ENCODE measurements around the gene CLEC4M.
A peak's percentile ranks its signal among the peaks of the same experiment; 100 is the strongest.
"Not testable (repeated sequence)": the region's sequence is repeated elsewhere in the genome, so short reads cannot be mapped to it uniquely, and the experiment has no call there.

The CLEC4M gene

GRCh38 chr19:7792281-7792680 lies 29.2 kb downstream of the CLEC4M start:
- DNase-seq (ENCODE audit: low spot score) = no peak
- Histone ChIP-seq H3K27ac (no peak overlapping the region), H3K4me3 (no peak overlapping the region)
- no peak for TF ChIP-seq CTCF (IDR thresholded peaks at IDR 0.05)

GRCh38 chr19:7792701-7793100 lies 29.7 kb downstream of the CLEC4M start:
- DNase-seq (ENCODE audit: low spot score); H3K27ac ChIP-seq; H3K4me3 ChIP-seq: not testable (repeated sequence)

GRCh38 chr19:7793493-7793892 lies 30.4 kb downstream of the CLEC4M start:
- Histone ChIP-seq H3K27ac (no peak overlapping the region), H3K4me3 (no peak overlapping the region)
- DNase-seq (ENCODE audit: low spot score) = no peak
- no peak for TF ChIP-seq CTCF (IDR thresholded peaks at IDR 0.05)

DNA sequence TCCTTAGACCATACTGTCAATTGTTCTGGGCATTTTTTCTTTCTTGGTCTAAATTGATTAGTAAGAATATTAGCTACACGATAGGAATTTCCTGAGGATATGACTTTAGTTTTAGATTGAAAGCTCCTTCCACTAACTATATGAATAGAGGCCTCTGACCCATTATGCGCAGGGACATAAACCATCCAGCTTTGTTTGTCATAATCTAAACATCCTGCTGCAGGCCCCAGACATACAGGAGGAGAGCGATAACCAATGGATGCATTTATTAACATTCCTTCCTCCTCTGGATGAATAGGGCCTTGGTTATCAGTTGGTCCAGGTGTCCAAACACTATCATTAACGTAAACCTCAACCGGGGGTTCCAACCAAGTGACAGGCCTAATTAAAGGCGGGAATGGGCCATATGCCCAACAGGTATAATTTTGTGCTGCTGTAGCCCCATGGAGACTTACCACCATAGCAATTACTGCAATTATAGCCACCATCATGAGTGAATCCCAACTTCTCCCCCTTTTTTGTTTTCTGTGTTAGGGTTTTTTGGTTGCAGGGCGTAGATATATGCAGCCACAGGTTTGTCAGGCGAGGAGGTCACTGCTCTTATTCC lies 32.6 kb downstream of the CLEC4M start:
- no peak overlapping the region for H3K4me3 ChIP-seq
- DNase-seq (ENCODE audit: low spot score) = no peak
- H3K27ac ChIP-seq = no peak overlapping the region
- no peak for TF ChIP-seq CTCF (IDR thresholded peaks at IDR 0.05)

DNA sequence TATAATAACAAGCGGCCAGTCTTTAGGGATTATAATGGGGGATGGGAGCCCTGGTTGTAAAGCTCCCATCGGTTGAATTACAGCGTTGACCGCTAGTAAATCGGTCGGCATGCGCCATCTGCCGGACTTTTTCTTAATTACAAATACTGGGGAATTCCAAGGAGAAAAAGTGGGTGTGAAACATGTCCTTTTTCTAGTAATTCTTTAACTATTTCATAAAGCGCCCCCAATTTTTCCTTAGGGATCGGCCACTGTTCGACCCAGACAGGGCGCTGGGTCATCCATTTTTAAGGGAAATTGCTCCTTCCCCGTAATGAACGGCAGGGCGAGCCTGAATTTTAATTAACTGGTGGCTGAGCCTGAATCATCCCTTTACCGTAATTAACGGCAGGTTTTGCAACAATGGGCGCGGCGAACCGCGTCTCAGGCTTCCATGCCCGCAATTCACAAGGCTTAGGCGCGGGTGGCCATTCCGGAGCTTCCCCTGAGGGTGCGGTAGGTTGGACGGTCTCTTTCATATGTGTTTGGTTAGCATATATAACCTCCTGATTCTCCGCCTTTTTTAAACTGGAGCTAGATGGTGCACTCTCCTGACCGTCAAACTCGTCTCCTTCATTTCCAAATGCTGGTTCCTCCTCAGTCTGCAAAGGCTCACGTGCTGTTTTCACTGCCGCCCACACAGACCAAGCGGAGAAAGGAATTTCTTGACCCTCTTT lies 36.8 kb downstream of the CLEC4M start:
- no peak for TF ChIP-seq CTCF (IDR thresholded peaks at IDR 0.05)
- Histone ChIP-seq H3K27ac (no peak overlapping the region), H3K4me3 (peak overlapping the region; percentile 29)
- DNase-seq (ENCODE audit: low spot score) = no peak

- Histone ChIP-seq H3K27ac (no peak overlapping the region), H3K4me3 (no peak overlapping the region)
- no peak for TF ChIP-seq CTCF (IDR thresholded peaks at IDR 0.05)
- DNase-seq (ENCODE audit: low spot score) = no peak
Observed at GRCh38 chr19:7801020-7801570, 38.1 kb downstream of the CLEC4M start.

DNA sequence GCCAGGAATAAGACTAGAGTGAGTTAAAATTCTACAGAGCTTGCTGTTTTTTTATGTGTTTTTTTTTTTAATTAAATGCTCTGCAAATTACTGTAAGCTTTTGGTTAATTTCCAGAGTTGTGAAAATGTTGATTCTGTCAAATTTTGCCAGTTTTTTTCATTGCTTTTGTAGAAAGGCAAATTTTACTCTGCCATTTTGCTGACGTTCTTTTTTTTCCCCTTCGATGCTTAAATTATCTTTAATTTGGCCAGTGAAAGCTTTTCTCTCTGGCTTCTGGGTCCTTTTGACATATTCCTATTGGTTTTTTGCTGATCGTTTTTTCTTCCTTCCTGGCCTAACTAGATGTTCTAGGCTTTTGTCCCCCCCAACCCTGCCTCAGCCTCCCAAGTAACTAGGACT lies 43.2 kb downstream of the CLEC4M start:
- no peak for DNase-seq (ENCODE audit: low spot score)
- no peak for TF ChIP-seq CTCF (IDR thresholded peaks at IDR 0.05)
- Histone ChIP-seq H3K27ac (no peak overlapping the region), H3K4me3 (no peak overlapping the region)
